Stimulated activated naive B cell treated with anti-CD40 and anti-IgM and Interleukin-4, amounts not matched to agents 10 μg/mL and 1 μg/mL and 100 μg/mL, for 72 hours (primary cell): ENCODE results near the gene ZMYND12.

Experiments used
- ATAC-seq, 2 donors: fragments of 150-1000 bp; cut with Tn5 transposase; replicated peaks; 2 replicates each; pipeline ENCODE4 v1.10.0; 2021; ENCODE audit warnings: moderate library complexity in 1 of 2
- DNase-seq: peaks from one replicate; pipeline ENCODE4 v3.0.0; 2021
- H3K27ac Mint-ChIP-seq: one replicate; pipeline ENCODE4 v1.8.0; 2022; ENCODE audit warnings: mild to moderate bottlenecking, mixed read lengths
- H3K27me3 Mint-ChIP-seq, 2 donors: one replicate each; pipeline ENCODE4 v1.8.0; 2022; ENCODE audit warnings: mixed read lengths in 2 of 2
- H3K36me3 Mint-ChIP-seq, 2 donors: one replicate each; pipeline ENCODE4 v1.8.0; 2022; ENCODE audit warnings: mixed read lengths in 2 of 2, mild to moderate bottlenecking in 1 of 2
- H3K4me1 Mint-ChIP-seq, 2 donors: one replicate each; pipeline ENCODE4 v1.8.0; 2022; ENCODE audit warnings: mixed read lengths in 2 of 2, mild to moderate bottlenecking in 1 of 2
- H3K4me3 Mint-ChIP-seq, 2 donors: one replicate each; pipeline ENCODE4 v1.8.0; 2022; ENCODE audit warnings: mild to moderate bottlenecking in 2 of 2, mixed read lengths in 2 of 2, moderate library complexity in 1 of 2
- H3K9me3 Mint-ChIP-seq, 2 donors: one replicate each; pipeline ENCODE4 v1.8.0; 2022; ENCODE audit warnings: mixed read lengths in 2 of 2, mild to moderate bottlenecking in 1 of 2

Gene ZMYND12

GRCh38 chr1:42429603-42430002 lies 26.2 kb downstream of the ZMYND12 start:
- no peaks in the 10 kb centered on the region for H3K9me3 Mint-ChIP-seq
- ATAC-seq, result no peak
- no peak for DNase-seq
- H3K4me1 Mint-ChIP-seq, result peaks cover 0 to 6% of the 10 kb centered on the region in 2 donors
- no peak overlapping the region for H3K27ac Mint-ChIP-seq
- no peaks in the 10 kb centered on the region for H3K36me3 Mint-ChIP-seq
- H3K27me3 Mint-ChIP-seq, result no peaks in the 10 kb centered on the region
- H3K4me3 Mint-ChIP-seq, result no peak overlapping the region

GRCh38 chr1:42427240-42427639 lies 28.6 kb downstream of the ZMYND12 start:
- no peak for DNase-seq
- Mint-ChIP-seq H3K27me3 (no peaks in the 10 kb centered on the region), H3K4me3 (no peak overlapping the region), H3K9me3 (no peaks in the 10 kb centered on the region), H3K27ac (no peak overlapping the region), H3K36me3 (no peaks in the 10 kb centered on the region), H3K4me1 (peaks cover 0 to 6% of the 10 kb centered on the region in 2 donors)
- no peak for ATAC-seq

GRCh38 chr1:42424201-42424600 lies 31.6 kb downstream of the ZMYND12 start:
- Mint-ChIP-seq H3K27ac (no peak overlapping the region), H3K27me3 (peaks cover 8 to 20% of the 10 kb centered on the region in 2 donors), H3K4me3 (no peak overlapping the region), H3K36me3 (no peaks in the 10 kb centered on the region), H3K9me3 (no peaks in the 10 kb centered on the region), H3K4me1 (no peaks in the 10 kb centered on the region)
- ATAC-seq (no peak), DNase-seq (no peak)

- Mint-ChIP-seq H3K27me3 (peaks cover 8 to 20% of the 10 kb centered on the region in 2 donors), H3K4me3 (no peak overlapping the region), H3K9me3 (no peaks in the 10 kb centered on the region), H3K27ac (no peak overlapping the region), H3K36me3 (no peaks in the 10 kb centered on the region), H3K4me1 (no peaks in the 10 kb centered on the region)
- DNase-seq (no peak), ATAC-seq (no peak)
Measured at GRCh38 chr1:42423681-42424080, 32.1 kb downstream of the ZMYND12 start.

- DNase-seq (no peak), ATAC-seq (no peak)
- no peaks in the 10 kb centered on the region for H3K36me3 Mint-ChIP-seq
- H3K27me3 Mint-ChIP-seq, result peaks cover 8 to 20% of the 10 kb centered on the region in 2 donors
- no peaks in the 10 kb centered on the region for H3K4me1 Mint-ChIP-seq
- H3K27ac Mint-ChIP-seq, result no peak overlapping the region
- no peaks in the 10 kb centered on the region for H3K9me3 Mint-ChIP-seq
- no peak overlapping the region for H3K4me3 Mint-ChIP-seq
Measured at GRCh38 chr1:42422737-42423136, 33.1 kb downstream of the ZMYND12 start.

- H3K36me3 Mint-ChIP-seq, result no peaks in the 10 kb centered on the region
- H3K9me3 Mint-ChIP-seq, result no peaks in the 10 kb centered on the region
- DNase-seq (no peak), ATAC-seq (no peak)
- peaks cover 8 to 20% of the 10 kb centered on the region in 2 donors for H3K27me3 Mint-ChIP-seq
- no peak overlapping the region for H3K27ac Mint-ChIP-seq
- H3K4me3 Mint-ChIP-seq, result no peak overlapping the region
- H3K4me1 Mint-ChIP-seq, result no peaks in the 10 kb centered on the region
Measured at GRCh38 chr1:42420911-42421585, 34.8 kb downstream of the ZMYND12 start.

- H3K27ac Mint-ChIP-seq, result no peak overlapping the region
- DNase-seq (no peak), ATAC-seq (no peak)
- H3K4me1 Mint-ChIP-seq, result no peaks in the 10 kb centered on the region
- no peak overlapping the region for H3K4me3 Mint-ChIP-seq
- peaks cover 8 to 20% of the 10 kb centered on the region in 2 donors for H3K27me3 Mint-ChIP-seq
- H3K36me3 Mint-ChIP-seq, result no peaks in the 10 kb centered on the region
- H3K9me3 Mint-ChIP-seq, result no peaks in the 10 kb centered on the region
Measured at GRCh38 chr1:42420121-42420520, 35.7 kb downstream of the ZMYND12 start.

- Mint-ChIP-seq H3K36me3 (no peaks in the 10 kb centered on the region), H3K4me1 (no peaks in the 10 kb centered on the region), H3K4me3 (no peak overlapping the region), H3K27ac (no peak overlapping the region), H3K9me3 (no peaks in the 10 kb centered on the region), H3K27me3 (peaks cover 13 to 24% of the 10 kb centered on the region in 2 donors)
- DNase-seq, result no peak
- no peak for ATAC-seq
Measured at GRCh38 chr1:42419126-42419821, 36.5 kb downstream of the ZMYND12 start.

- Mint-ChIP-seq H3K9me3 (no peaks in the 10 kb centered on the region), H3K27me3 (peaks cover 14 to 25% of the 10 kb centered on the region in 2 donors), H3K4me1 (no peaks in the 10 kb centered on the region)
Measured at GRCh38 chr1:42418516-42418915, 37.3 kb downstream of the ZMYND12 start.

GRCh38 chr1:42417166-42417565 lies 38.7 kb downstream of the ZMYND12 start:
- no peak overlapping the region for H3K4me3 Mint-ChIP-seq
- DNase-seq, result no peak
- H3K36me3 Mint-ChIP-seq, result no peaks in the 10 kb centered on the region
- no peak for ATAC-seq
- peaks cover 14 to 25% of the 10 kb centered on the region in 2 donors for H3K27me3 Mint-ChIP-seq
- H3K4me1 Mint-ChIP-seq, result no peaks in the 10 kb centered on the region
- H3K27ac Mint-ChIP-seq, result no peak overlapping the region
- no peaks in the 10 kb centered on the region for H3K9me3 Mint-ChIP-seq

More at GRCh38 chr1:42418516-42418915, 37.3 kb downstream of the ZMYND12 start:
- H3K36me3 Mint-ChIP-seq, result no peaks in the 10 kb centered on the region
- H3K4me3 Mint-ChIP-seq, result no peak overlapping the region
- DNase-seq (no peak), ATAC-seq (no peak)
- no peak overlapping the region for H3K27ac Mint-ChIP-seq

GRCh38 chr1:42414551-42415496 lies 41.0 kb downstream of the ZMYND12 start:
- no peak for ATAC-seq
- H3K27ac Mint-ChIP-seq, result no peak overlapping the region

GRCh38 chr1:42403880-42404400 lies 51.9 kb downstream of the ZMYND12 start:
- DNase-seq, result no peak
- Mint-ChIP-seq H3K9me3 (no peaks in the 10 kb centered on the region), H3K4me1 (no peaks in the 10 kb centered on the region), H3K27ac (no peak overlapping the region), H3K27me3 (peaks cover 8 to 15% of the 10 kb centered on the region in 2 donors), H3K36me3 (no peaks in the 10 kb centered on the region), H3K4me3 (no peak overlapping the region)
- no peak for ATAC-seq

More at GRCh38 chr1:42414551-42415496, 41.0 kb downstream of the ZMYND12 start:
- Mint-ChIP-seq H3K4me1 (no peaks in the 10 kb centered on the region), H3K9me3 (no peaks in the 10 kb centered on the region), H3K27me3 (peaks cover 11 to 19% of the 10 kb centered on the region in 2 donors), H3K4me3 (no peak overlapping the region), H3K36me3 (no peaks in the 10 kb centered on the region)
- no peak for DNase-seq

- no peak for ATAC-seq
Measured at GRCh38 chr1:42399315-42400100, 56.3 kb downstream of the ZMYND12 start.

More at GRCh38 chr1:42399315-42400100, 56.3 kb downstream of the ZMYND12 start:
- Mint-ChIP-seq H3K4me3 (no peak overlapping the region), H3K36me3 (no peaks in the 10 kb centered on the region), H3K27ac (no peak overlapping the region), H3K27me3 (no peaks in the 10 kb centered on the region), H3K9me3 (no peaks in the 10 kb centered on the region), H3K4me1 (no peaks in the 10 kb centered on the region)
- no peak for DNase-seq
